Measurements from ENCODE around the gene MCC.
A peak's percentile ranks its signal among the peaks of the same experiment; 100 is the strongest.

- TF ChIP-seq TAF1 (IDR thresholded peaks at IDR 0.05; ENCODE audit: low read depth) (peak; percentile 78), REST (IDR thresholded peaks at IDR 0.05; ENCODE audit: low read depth) (no peak), FOXM1 (IDR thresholded peaks at IDR 0.05; ENCODE audit: borderline replicate concordance, low read depth) (peak; percentile 62), EGR1 (IDR thresholded peaks at IDR 0.05) (peak; percentile 47; the same call in 1 of the 2 replicates), ZBTB7A (IDR thresholded peaks at IDR 0.05; ENCODE audit: low read depth) (peak; percentile 72), EP300 (IDR thresholded peaks at IDR 0.05; ENCODE audit: borderline replicate concordance) (no peak), YY1 (IDR thresholded peaks at IDR 0.05; ENCODE audit: low read depth) (no peak; the same call in 1 of the 2 replicates), CEBPB (IDR thresholded peaks at IDR 0.05) (no peak), CREB1 (IDR thresholded peaks at IDR 0.05; ENCODE audit: low read depth) (no peak), MAX (IDR thresholded peaks at IDR 0.05) (peak; percentile 93), USF1 (IDR thresholded peaks at IDR 0.05) (0 out of 2 replicates have a peak, but pooled peaks have one; percentile 11)
Observed at GRCh38 chr5:112976432-112977309, 511.6 kb downstream of the MCC start, which contains the start of gene DCP2.

Measured in Ishikawa (cell line).